ENCODE measurements around the gene RPTOR.

The RPTOR gene

DNA sequence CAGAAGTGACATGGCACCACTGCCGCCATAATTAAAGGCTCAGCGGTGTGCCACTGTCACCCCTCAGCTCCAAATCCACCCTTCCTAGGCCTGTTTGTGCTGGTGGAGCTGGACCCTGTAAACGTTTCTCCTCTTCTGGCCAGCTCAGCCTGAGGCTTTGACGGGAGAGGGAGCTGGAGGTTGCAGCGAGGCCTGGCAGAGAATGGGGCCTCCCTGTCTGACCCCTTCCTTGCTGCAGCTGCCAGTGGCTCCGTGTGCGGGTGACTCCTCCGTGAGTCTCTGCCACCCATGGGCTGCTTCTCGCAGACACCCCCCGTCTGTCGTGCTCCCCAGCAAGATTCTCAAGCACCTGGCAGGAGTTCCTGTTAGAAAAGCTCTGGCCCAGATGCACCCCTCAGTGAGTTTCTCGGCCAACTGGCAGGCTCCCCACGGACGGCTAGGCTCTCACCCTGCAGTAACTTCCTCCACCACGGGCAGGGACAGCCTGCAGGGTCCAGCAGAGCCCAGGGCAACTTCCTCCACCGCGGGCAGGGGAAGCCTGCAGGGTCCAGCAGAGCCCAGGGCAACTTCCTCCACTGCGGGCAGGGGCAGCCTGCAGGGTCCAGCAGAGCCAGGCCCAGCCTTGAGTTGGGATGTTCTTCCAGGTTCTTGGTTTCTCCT lies 442.3 kb downstream of the RPTOR start:
- no peak for ATAC-seq
- no peaks in the 10 kb centered on the region for H3K36me3 Mint-ChIP-seq

DNA sequence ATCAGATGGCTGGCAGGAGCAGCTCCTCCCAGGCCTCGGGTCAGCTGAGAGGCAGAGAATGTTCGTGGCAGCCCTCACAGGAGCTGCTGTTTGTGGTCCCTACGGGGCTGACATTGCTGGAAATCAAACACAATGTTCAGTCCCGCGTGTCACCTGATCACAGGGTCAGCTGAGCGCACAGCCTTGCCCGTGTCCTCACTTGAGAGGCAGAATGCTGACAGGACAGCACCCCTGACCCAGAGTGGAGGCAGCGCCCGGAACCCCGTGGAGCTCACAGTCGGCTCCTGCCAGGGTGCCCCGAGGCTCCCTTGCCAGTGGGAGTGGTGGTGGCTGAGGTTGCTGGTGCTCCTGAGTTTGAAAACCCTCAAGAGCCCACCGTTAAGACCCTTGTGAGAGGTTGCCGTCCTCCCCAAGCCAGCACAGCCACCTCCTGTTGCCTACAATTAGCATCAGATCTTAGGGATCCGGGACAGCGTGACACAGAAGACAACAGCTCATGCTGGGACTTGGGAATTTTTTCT lies 443.4 kb downstream of the RPTOR start:
- Mint-ChIP-seq H3K36me3 (no peaks in the 10 kb centered on the region), H3K27me3 (no peaks in the 10 kb centered on the region), H3K27ac (peak overlapping the region; percentile 55), H3K9me3 (no peaks in the 10 kb centered on the region), H3K4me3 (no peak overlapping the region), H3K4me1 (peaks cover 34% of the 10 kb centered on the region)
- ATAC-seq, result no peak

More for the DNA sequence above, 442.3 kb downstream of the RPTOR start:
- peaks cover 30% of the 10 kb centered on the region for H3K4me1 Mint-ChIP-seq
- H3K4me3 Mint-ChIP-seq, result no peak overlapping the region
- peaks cover 3% of the 10 kb centered on the region for H3K27me3 Mint-ChIP-seq
- no peaks in the 10 kb centered on the region for H3K9me3 Mint-ChIP-seq
- H3K27ac Mint-ChIP-seq, result peak overlapping the region; percentile 55

DNA sequence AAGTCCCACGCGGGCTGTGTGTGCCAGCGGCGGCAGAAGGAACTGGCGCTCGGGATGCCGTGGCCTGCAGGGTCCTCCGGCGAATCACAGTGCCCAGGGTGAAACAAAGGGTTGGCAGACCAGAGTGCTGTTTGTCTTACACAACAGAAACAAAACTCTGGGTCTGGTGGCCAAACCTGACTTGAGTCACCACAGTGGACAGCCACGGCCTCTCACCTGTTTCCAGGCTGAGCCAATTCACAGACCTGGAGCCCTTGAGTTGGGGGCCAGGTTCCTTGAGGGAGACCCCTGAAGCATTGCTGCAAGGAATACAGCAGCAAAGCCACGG lies 444.9 kb downstream of the RPTOR start:
- Mint-ChIP-seq H3K9me3 (no peaks in the 10 kb centered on the region), H3K4me1 (peaks cover 42% of the 10 kb centered on the region), H3K27me3 (no peaks in the 10 kb centered on the region), H3K4me3 (no peak overlapping the region), H3K27ac (no peak overlapping the region), H3K36me3 (peaks cover 4% of the 10 kb centered on the region)
- ATAC-seq, result no peak

DNA sequence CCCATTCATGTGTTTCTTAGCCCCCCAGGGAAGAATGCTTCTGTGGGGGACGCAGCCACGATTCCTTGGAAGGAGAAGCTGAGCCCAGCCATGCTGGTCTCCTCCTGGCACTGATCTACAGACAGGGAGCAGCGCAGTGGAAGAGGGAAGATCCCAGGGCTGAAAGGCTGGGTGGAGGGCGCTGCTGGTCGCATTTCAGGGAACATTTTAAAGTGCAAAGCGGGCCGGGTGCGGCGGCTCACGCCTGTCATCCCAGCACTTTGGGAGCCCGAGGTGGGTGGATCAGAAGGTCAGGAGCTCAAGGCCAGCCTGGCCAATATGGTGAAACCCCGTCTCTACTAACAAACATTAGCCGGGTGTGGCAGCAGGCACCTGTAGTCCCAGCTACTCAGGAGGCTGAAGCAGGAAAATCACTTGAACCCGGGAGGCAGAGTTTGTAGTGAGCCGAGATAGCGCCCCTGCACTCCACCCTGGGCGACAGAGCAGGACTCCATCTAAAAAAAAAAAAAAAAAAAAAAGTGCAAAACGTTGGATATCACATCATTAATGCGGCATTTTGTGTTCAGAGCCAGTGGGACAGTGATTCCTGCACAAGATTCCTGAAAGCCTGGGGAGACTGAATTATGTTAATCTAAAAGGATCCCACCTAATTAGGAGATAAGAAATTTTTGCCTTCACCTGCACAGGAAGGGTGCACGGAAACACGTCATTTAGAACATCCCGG lies 446.4 kb downstream of the RPTOR start:
- ATAC-seq, result no peak

DNA sequence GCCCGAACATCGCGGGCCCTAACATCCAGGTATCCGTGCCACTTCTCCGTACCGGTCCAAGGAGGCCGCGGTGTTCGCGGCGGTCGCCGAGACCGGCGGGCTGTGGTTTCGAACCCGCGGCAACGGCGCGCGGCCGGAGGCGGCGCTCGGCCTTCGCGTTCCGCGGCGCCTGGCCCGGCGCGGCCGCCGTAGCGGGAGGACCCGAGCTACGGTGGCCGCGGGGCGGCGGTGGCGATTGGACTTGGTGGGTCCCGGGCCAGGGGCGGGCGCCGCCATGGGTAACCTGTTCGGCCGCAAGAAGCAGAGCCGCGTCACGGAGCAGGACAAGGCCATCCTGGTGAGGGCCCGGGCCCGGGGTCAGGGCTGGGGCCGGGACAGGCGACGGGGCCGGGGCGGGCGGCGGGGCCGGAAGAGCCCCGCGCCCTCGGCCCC lies 447.0 kb downstream of the RPTOR start, which contains the start of gene CHMP6:
CHMP6 (plus strand) TSS at position 197 of the 432 bp plus-strand sequence; CDS start at position 275, 78 bp downstream.
- Mint-ChIP-seq H3K27ac (peak within 1 kb of the TSS; percentile 87), H3K4me3 (peak within 1 kb of the TSS; percentile 83), H3K4me1 (peaks cover 40% of the 10 kb centered on the region), H3K36me3 (peaks cover 18% of the 10 kb centered on the region), H3K9me3 (no peaks in the 10 kb centered on the region), H3K27me3 (no peaks in the 10 kb centered on the region)
- peak; percentile 79 for ATAC-seq

More for the DNA sequence above, 446.4 kb downstream of the RPTOR start:
- Mint-ChIP-seq H3K4me1 (peaks cover 42% of the 10 kb centered on the region), H3K27me3 (no peaks in the 10 kb centered on the region), H3K4me3 (peak overlapping the region; percentile 83), H3K36me3 (peaks cover 13% of the 10 kb centered on the region), H3K27ac (peak overlapping the region; percentile 87), H3K9me3 (no peaks in the 10 kb centered on the region)

DNA sequence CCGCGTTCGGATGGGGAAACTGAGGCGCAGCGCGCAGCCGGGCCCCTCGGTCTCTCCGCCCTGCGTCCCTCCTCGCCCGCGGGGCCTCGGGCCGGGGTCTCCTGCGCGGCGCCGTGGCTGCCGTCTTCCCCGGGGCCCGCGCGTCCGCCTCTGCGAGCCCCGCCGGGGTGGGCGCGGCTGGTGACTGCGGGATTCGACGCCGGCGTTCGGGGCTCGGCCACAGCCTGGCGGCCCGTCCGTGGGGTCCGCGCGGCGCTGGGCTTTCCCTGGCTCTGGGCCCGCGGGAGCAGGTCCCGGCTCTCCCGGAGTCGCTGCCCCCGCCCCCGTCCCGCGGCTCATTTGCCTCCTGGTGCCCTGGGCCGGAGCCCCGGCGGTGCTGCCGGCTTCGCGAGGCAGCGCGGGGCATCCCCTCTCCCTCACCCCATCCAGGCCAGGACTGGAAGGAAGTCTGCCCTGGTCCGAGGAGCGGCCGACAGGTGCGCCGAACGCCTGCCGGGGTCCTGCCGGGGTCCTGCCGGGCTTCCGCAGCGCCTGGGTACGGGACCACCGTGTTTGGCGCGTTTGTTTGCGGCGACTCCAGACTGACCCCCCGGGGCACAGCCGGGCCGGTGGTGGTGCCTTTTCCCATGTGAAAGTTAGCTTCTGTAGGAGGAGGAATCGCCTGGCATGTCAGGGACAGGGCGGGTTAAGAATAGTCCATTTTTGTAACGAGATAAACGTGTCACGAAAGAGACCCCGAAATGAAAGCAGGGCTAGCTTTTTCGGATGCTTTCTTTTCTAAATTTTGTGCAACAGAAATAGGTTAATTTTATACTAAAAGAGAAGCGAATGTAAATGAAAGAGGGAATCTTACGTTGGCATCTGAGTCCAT lies 447.7 kb downstream of the RPTOR start:
- H3K27me3 Mint-ChIP-seq, result no peaks in the 10 kb centered on the region
- peak overlapping the region; percentile 64 for H3K4me3 Mint-ChIP-seq
- ATAC-seq, result peak; percentile 42
- H3K27ac Mint-ChIP-seq, result no peak overlapping the region
- peaks cover 33% of the 10 kb centered on the region for H3K4me1 Mint-ChIP-seq
- H3K36me3 Mint-ChIP-seq, result peaks cover 25% of the 10 kb centered on the region
- H3K9me3 Mint-ChIP-seq, result no peaks in the 10 kb centered on the region

DNA sequence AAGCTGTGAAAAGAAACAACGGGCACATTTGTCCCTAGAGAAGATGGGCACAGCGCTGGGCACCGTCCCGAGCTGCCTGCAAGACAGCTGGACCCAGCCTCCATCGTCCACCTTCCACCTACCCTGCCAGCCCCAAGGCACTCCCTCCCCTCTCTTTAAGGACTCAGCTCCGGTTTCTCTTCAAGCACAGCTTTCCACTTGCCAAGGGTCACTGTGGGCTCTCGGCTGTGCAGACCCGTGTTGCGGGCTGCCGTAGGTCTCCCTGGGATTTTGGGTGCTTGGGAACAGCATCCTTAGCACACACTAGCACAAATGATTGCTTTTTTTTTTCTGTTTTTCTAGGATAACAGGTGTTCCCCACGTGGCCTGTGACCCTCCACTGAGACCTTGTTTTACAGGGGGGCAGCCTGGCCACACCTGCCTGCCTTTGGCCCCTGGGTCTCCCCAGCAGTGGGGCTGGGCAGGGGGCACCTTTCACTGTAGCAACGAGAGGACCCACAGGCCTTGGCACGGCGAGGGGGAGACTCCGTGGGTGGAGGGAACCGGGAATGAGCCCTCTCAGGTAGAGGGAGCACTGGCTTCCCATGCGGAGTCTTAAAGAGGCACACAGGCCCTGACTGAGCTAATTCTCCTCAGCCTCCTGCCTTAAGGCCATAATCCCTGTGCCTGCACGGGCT lies 448.4 kb downstream of the RPTOR start:
- no peaks in the 10 kb centered on the region for H3K9me3 Mint-ChIP-seq
- H3K27ac Mint-ChIP-seq, result no peak overlapping the region
- H3K4me1 Mint-ChIP-seq, result peaks cover 26% of the 10 kb centered on the region
- H3K27me3 Mint-ChIP-seq, result no peaks in the 10 kb centered on the region
- peaks cover 25% of the 10 kb centered on the region for H3K36me3 Mint-ChIP-seq
- H3K4me3 Mint-ChIP-seq, result peak overlapping the region; percentile 64
- ATAC-seq, result no peak

DNA sequence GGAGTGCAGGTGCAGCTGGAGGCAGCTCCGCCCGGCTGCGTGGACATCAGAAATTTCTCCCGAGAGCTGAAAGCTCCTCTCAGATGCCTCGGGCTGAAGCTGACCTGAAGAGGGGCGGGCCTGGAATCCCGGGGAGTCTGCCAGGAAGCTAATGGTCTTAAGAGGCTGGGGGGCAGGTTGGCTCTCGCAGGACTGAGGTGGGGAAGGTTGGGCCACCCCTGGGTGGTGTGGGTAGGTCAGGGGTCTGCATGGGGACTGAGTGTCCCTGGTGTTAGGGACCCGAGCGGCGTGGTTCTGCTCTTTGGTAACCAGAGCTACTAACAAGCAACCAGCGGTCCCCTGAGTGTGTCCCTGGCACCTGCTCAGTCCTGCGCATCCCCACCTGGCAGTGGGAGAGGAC lies 450.5 kb downstream of the RPTOR start:
- no peak for ATAC-seq
- H3K36me3 Mint-ChIP-seq, result peaks cover 43% of the 10 kb centered on the region
- peaks cover 20% of the 10 kb centered on the region for H3K4me1 Mint-ChIP-seq
- H3K27me3 Mint-ChIP-seq, result no peaks in the 10 kb centered on the region
- H3K27ac Mint-ChIP-seq, result no peak overlapping the region
- H3K9me3 Mint-ChIP-seq, result no peaks in the 10 kb centered on the region
- H3K4me3 Mint-ChIP-seq, result no peak overlapping the region

DNA sequence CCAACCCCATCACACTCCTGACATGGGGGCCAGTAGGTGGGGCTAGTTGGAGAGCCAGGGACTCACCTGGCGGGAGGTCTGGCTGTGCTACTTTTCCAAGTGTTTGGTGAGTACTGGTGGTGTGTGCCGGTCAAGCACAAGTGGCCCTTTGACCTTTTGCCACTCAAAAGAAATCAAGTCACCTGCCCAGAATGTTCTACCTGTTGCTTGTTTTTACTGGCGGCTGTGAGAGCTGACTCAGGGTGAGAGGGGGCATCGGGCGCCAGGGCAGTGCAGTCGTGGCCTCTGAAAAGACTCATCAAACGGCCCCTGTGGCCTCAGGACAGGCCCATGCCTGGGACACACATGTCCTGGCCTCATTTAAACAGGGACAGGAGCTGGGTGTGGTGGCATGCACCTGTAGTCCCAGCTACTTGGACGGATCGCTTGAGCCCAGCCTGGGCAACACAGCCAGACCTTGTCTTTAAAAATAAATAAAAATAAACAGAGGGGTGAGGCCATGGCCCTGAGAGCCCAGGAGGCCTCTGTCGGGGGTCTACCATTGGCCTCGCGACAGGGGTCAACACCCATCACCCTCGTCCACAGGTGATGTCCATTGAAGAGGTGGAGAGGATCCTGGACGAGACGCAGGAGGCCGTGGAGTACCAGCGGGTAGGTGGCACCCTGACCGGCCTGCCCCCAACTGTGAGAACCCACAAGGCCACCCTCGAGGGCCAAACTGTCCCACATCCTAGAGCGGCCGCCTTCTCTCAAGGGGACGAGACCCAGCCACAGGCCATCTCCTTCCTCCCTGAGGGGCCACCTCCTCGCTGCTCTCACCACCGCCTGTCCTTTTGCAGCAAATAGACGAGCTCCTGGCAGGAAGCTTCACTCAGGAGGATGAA lies 452.0 kb downstream of the RPTOR start:
- H3K27me3 Mint-ChIP-seq, result no peaks in the 10 kb centered on the region
- peaks cover 12% of the 10 kb centered on the region for H3K4me1 Mint-ChIP-seq
- no peak overlapping the region for H3K4me3 Mint-ChIP-seq
- H3K27ac Mint-ChIP-seq, result no peak overlapping the region
- H3K9me3 Mint-ChIP-seq, result no peaks in the 10 kb centered on the region
- peaks cover 45% of the 10 kb centered on the region for H3K36me3 Mint-ChIP-seq
- ATAC-seq, result no peak

DNA sequence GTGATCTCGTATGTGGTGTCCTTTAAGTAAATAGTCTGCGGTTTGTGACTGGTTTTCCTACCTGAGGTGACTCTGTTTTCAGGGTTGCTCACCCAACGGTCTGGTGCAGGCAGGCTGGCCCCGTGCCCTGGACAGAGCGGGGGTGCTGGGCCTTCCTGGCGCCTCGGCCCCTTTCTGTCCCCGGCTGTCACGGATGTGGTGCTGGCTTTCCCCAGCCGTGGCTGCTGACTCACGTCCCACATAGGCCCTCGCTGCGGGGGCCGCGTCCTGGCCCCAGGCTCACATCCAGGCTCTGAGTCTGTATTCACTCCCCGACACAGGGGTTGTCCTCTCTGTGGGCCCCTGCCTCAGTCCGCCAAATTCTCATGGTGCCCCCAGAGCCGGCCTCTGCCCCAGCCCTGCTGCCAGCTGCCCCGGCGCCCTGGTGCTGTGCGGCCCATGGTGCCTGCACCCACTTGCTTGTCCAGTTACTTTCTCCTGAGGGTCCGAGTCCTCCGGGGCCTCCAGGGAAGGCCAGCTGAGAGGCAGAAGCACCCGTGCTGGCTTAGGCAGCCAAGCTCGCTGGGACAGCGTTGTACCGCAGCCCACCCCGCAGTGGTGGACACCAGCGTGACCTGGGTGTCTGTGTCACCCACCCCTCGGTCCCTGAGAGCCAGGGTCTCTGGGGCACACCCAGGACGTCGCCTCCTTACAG lies 452.9 kb downstream of the RPTOR start:
- Mint-ChIP-seq H3K36me3 (peaks cover 45% of the 10 kb centered on the region), H3K4me1 (peaks cover 12% of the 10 kb centered on the region), H3K9me3 (no peaks in the 10 kb centered on the region), H3K27ac (no peak overlapping the region), H3K27me3 (peaks cover 5% of the 10 kb centered on the region), H3K4me3 (no peak overlapping the region)
- no peak for ATAC-seq

DNA sequence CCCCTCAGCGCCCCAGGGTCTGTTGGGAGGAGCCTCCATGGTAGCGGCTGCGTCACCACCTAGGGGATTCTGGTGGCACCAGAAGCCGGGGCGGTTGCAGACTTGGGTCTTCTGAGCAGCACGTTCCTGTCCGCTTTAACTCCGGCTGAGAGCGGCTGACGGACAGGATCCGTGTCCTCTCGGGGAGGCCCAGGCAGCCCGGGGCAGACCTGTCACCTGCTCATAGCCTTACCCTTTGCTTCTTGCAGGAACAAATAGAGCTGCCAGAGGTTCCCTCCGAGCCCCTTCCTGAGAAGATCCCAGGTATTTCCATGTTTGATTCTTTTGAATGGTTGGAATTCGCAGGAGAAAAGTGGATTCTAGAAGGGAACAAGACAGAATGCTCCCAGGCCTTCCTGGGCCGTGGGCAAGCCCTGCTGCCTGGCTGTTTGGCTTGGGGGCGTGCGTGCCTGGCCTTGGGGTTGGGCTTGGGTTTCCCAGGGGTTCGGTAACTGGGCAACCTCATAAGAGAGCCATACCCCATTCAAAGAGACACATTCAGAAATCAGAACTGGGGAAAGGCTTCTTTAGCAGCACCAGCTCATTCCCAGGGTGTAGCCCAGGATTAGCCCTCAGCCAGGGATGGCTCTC lies 453.6 kb downstream of the RPTOR start:
- H3K36me3 Mint-ChIP-seq, result peaks cover 45% of the 10 kb centered on the region
- no peak overlapping the region for H3K4me3 Mint-ChIP-seq
- H3K27me3 Mint-ChIP-seq, result peaks cover 11% of the 10 kb centered on the region
- no peaks in the 10 kb centered on the region for H3K9me3 Mint-ChIP-seq
- ATAC-seq, result no peak
- H3K27ac Mint-ChIP-seq, result no peak overlapping the region
- H3K4me1 Mint-ChIP-seq, result peaks cover 5% of the 10 kb centered on the region

DNA sequence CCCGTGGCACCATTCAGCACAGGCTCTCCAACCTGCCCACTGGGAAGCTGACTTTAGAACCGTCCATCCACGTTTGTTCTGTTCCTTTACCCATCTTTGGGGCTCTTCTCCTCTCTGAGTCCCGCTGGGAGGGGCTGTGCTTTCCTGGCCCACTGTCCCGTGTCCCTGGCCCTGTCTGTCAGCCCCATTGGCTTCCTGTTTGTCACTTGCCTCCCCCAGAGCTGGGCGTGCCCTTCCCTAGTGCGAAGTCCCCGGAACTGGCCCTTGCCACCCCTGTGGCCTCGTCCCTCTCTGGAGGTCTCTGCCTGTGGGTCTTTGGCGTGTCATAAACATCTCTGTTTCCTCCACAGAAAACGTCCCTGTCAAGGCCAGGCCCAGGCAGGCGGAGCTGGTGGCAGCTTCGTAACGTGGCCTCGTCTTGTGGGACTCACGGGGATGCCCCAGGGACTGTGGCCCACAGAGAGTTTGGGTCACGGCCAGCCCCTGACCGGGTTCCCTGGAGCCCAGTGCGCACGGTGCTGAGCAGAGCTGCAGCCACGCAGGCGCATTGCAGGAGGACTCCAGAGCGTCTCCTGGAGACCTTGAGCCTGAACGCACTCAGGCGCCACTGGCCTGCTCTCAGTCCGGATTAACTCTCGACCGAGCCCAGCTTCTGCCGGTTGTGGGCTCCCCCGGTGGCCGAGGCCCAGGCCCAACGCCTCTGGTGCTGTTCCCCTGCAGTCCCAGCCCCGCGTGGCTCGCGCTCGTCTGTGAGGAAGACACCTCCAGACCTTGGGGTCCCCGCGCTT lies 454.3 kb downstream of the RPTOR start:
- no peak overlapping the region for H3K27ac Mint-ChIP-seq

More for the DNA sequence above, 454.3 kb downstream of the RPTOR start:
- Mint-ChIP-seq H3K9me3 (no peaks in the 10 kb centered on the region), H3K4me3 (no peak overlapping the region), H3K4me1 (peaks cover 6% of the 10 kb centered on the region), H3K36me3 (peaks cover 41% of the 10 kb centered on the region), H3K27me3 (peaks cover 18% of the 10 kb centered on the region)
- no peak for ATAC-seq

All from stimulated activated memory B cell treated with anti-CD40 and anti-IgM and Interleukin-4, amounts not matched to agents 10 μg/mL and 1 μg/mL and 100 μg/mL, for 72 hours (primary cell).